KG1 (cell line): ENCODE measurements around the gene KCNA10.

ENCODE experiments used
- DNase-seq: peaks from one replicate; lab custom pipeline; 2025; lab: John Stamatoyannopoulos, UW

Gene KCNA10

DNA sequence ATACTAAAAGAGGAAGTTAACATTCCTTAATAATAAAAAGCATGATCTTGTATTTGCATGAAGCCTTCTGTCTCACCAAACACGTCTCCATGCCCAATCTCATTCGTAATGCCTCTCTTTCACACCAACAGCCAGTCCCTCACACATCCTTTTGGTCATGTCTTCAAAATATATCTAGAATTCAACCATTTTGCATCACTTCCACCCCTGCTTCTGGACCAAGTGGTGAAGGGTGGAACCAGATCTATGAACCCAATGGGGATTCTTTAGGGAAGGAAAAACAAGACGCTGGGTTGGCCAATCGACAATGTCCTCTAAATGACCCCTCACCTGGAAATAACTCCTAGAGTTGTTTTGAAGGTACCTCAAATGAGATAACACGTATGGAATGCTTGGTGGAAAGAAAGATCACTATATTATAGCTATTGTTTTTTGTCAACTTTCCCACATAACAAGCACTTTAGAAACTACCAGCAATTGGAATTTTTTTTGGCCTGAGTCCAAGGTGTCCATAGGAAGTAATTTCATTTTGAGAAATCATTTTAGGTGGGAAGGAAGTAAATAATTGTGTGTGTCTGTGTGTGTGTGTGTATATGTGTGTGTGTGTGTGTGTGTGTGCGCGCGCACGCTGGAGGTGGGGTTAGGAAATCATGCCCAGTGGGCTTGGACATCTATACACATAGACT lies at the start of gene KCNA10:
Gene KCNA10, minus strand, starts transcription at position 51 of the 686 bp plus-strand sequence. CDS start 388 bp downstream, outside the sequence.
- DNase-seq: no peak

DNA sequence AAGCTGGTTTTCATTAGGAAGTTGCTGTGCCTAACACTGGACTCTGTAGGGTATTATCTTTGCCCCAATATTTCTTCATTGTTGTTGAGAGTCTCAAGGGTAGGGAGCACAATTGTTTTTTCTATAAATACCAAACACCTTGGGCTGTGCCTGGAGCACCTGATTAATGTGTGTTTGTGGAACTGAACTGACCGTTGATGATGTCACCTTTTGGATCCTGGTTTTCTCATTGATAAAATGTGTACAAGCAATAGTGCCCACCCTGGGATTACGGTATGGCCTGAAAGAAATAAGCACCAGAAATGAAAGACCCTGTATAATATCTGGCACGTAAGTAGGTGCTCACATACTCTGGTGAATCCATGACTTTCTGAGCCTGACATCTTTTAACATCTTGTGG lies 47.9 kb upstream of the KCNA10 start:
- no peak for DNase-seq

DNA sequence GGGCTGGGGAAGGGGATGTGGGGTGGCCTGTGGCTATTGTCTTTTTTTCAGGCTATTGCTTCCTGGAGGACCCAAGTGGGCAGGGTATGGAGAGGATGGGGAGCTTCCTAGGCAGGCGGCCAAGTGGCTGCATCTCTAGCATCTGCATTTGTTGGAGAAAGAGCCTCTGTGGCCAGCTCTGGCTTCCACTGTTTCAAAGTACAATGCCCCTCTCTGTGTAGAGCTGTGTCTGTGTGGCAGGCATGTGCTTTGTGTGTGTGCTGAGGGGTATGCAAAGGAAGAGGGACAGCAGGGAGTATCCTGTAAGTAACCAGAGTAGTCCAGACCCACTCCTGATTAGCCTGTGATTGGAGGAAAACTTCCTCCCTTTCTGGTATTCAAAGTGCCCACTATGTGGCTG lies 46.6 kb upstream of the KCNA10 start:
- no peak for DNase-seq

DNA sequence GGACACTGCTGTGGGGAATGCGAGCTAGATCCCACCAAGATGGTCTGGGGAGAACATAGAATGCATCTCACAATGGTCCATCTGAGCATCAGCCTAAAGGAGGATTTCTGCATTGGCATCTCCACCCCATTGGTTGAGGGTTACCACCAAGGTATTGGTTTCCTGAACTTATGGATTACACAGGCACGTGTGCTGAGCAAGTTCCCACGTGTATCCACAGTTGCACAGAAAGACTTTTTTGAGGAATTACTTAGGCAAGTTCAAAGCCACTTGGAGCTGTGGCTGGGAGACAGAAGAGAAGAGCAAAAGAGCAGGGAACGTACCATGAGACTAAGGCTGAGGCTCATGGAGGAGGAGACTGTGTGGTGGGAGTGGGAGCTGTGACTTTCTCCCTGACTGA lies 44.1 kb upstream of the KCNA10 start:
- DNase-seq: no peak

DNA sequence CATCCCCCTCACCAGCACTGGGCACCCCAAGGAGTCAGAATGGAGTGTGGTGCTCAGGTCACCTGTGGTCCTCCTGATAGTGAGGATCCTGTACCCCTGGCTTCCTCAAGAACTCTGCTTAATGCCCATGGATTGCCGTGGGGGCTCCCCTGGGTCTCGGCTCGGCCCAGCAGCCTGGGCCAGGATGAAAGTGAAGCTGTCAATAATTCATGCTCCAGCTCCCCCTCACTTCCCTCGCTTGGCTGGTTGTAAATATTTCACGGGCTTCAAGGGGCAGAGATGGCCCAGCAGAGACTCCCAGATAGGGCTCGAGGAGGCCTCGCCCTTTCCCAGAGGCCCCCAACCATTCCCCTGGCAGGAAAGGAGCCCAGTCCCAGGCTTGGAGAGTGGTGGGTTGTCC lies 42.6 kb upstream of the KCNA10 start:
- DNase-seq: no peak

DNA sequence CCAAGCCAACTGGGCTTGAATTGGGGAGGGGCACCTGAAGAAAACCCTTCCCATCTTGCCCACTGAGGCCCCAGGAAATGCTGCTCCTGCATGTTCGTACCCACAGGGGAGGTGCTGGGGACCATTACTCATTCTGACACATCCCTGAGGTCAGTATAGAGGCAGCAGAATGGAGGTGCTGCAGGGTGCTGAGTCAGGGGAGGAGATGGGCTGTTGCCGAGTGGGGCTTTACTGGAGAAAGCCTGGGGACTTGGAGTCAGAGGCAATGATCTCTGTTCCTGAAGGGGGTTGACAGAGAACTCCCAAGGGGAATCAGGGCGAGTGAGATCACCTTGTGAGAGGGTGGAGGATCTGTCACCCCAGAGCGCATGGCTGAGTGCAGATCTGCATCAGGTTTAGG lies 40.2 kb upstream of the KCNA10 start:
- DNase-seq: no peak

DNA sequence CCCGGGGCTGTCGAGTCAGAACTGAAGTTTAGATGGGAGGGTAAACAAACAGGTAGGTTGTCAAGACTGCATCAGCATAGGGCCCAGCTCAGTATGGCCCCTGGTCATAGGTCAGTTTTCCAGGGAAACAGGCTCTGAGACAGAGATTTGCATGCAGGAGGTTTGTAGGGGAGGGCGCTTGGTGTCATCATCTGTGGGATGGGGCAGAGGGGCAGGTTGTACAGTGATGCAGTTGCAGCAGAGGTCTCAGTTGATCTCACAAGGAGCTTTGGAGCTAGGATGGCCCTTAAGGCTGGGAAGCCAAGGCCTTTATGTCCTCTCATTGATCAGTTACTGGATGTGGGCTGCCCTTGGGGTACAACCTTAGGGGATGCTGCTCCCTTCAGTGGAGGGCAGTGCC lies 38.5 kb upstream of the KCNA10 start:
- no peak for DNase-seq

DNA sequence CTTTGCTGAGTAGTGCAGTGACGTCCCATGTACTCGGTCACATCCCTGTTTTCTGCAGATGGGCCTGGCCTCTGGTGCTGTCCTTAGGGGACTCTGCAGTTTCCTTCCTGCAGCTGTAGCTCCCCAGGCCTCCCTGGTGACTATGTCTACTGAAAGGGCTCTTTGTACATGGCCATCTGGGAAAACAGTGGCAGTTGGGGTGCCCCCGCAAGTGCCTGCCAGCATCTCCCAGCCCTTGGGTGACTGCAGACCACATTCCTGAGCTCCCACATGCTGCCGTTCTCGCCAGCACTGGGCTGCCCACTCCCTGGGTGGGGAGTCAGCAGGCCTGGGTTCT lies 37.5 kb upstream of the KCNA10 start:
- DNase-seq: no peak

DNA sequence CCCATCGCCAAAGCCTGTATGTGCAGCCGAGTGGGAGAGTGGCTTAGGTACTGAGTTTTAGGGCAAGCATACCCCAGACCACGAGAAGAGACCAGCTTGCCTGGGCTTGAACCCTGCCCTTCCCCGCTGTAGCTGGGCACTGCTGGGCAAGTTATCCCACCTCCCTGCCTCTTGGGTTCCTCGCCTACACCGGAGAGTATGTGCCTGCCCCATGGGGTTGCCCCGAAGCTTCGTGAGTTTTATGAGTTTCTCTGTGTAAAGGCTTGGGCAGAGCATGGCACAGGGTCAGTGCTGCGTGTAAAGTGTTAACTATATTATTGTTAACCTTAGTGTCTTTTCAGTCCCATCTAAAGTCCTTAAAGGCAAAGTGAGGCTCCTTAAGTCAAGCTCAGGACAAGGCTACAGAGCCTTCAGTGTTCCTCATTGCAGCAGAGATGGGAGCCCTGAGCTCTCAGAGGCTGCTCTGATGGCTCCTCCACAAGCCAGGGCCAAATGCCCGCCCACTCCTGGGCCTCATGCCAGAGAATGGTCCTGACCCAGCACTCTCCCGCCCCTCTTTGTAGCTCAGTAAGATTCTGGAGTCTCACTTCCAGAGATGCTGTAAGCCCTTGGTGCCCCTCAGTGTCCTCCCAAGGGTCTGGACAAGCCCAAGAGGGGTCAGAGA lies 37.0 kb upstream of the KCNA10 start:
- no peak for DNase-seq

DNA sequence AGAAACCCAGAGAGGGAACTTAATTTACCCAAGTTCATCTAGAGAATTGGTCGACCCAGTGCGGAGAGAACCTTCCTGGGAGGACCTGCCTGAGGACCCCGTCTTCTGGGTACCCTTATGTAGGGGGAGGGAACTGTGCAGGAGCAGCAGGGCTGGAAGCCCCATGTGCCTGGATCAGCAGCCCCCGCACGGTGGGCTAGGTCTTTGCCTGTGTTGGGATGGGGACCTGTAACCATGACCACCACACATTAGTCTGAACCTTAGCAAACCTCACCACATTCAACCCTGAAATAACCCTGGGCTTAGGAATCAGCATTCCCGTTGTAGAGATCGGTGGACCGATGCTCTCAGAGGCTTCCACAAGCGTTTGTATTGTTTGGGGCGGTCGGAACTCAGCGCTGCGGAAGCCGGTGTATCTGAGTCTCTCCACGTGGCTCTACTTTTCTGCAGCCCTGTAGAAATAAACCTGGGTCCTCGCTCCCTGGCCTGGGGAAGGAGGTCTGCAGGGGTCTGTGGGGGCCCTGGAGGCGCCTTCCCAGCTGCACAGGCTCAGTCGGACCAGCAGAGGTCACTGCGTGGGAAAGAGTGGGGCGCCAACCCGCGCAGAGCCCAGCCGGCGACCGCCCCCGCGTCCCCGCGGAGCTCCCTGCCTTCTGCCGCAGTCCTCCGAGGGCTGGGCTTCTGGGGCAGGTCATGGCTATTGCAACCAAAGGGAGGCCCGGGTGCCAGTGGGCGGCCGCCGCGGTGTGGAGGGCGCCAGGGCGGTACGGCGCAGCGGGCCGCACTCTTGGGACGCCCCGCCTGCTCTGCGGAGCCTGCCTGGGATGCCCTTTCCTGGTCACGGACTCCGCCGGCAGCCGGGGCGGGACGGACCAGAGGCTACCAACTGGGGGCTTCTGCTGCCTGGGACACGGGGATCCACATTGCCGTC lies 36.2 kb upstream of the KCNA10 start:
- DNase-seq: no peak

DNA sequence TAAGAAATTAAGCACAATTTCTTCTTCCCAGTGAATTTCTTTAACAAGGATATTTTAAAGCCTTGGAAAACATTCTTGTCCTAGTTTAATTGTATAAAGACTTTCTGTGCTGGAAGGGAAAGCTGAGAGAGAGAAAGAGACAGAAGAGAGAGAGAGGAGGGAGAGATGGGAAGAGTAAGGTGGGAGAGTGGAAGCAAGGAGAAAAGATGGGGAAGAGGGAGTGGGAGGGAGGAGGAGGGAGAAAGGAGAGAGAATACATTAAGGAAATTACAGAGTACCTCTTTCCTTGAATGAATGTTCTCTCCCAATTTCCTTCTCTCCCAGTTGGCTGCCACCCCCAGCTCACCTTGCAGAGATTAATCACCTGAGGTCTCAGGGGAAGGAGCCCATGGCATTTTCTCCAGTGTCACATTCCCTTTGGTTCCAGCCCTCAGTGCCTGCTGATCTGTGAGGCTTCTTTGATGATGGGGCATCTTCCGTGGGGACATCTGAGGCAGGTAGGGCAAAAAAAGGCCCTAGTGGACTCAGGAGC lies 32.4 kb upstream of the KCNA10 start:
- no peak for DNase-seq

DNA sequence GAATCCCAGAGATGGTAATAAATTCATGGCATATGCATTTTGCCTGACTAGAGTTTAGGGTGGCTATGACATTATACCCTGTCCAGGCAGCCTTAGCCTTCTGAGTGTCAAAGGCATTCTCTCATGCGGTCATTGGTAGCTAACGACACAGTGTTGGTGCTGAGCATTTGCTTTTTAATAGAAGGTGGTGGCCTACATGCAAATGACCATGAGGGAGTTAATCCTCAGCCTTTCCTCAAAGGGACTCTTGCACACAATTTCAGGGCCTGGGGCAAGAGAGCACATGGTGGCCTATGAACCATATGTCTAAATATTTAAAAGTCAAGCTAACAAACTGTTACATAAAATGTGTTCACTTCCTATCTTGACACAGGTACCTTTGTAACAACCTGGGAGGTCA lies 30.9 kb upstream of the KCNA10 start:
- DNase-seq: no peak

DNA sequence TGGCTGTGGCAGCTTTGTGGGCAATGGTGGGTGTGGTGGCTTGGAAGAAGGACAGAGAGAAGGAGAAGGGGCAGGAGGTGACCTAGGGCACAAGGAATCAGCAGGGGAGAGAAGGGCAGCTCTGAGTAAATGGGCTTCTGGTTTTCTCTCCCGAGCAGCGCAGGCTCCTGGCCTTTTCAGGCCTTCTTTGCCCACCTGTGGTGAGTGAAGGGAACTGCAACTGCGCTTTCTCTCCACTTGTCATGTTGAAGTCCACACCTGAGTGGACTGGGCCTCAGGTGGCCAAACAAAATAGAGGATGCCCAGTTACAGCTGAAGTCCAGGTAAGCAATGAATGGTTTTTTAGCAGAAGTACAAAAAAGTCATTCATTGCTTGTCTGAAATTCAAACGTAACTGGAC lies 29.4 kb upstream of the KCNA10 start:
- no peak for DNase-seq

DNA sequence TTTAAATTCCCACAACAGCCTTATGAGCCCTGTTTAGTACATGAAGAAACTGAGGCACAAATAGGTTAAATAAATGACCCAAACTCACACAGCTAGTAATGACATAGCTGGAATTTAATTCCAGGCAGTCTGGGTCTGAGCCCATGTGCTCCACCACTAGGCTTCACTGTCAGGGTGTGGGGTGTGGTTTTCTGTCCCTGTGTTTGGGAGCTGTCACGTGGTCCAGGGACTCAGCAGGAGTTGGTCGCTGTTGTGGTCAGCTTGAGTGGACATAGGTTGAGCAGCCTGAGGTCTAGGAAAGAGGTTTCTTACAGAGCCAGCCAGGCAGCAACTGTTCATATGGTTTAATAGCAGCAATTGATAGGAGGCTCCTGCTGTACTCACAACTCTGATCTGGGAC lies 28.0 kb upstream of the KCNA10 start:
- no peak for DNase-seq

DNA sequence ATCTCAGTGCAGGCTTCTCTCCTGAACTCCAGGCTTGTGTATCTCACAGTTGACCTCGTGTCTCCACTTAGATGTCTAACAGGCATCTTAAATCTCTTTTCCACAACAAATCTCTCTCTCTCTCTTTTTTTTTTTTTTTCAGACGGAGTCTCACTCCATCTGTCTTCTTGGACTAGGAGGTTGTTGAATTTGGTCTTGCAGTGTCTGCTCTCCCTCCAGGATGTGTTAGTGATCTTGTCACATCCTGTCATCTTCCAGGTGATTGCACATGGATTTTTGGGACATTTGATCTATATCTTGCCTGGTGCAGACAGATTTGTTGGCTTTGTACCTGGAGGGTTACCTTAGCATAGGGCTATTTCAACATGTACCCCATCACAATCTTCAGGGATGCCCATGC lies 26.5 kb upstream of the KCNA10 start:
- DNase-seq: no peak

DNA sequence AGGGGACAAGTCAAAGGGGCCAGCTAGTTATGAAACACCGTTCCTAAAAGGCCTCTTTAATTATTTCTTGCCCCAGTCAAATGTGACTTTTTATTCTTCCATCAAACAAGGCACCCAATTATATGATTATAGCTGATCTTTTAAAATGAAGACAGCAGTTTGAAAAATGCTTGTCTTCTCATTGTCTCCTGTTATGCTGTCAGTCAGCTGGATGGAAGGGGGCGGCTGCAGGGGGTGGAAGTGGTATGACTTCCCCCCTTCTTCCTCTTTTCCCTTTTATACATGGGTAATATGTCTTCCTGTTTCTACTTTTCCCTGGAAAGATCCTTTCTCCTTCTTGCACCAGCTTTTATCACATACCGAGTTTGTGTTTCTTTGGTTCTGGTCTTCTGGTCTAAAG lies 25.8 kb upstream of the KCNA10 start:
- DNase-seq: no peak

DNA sequence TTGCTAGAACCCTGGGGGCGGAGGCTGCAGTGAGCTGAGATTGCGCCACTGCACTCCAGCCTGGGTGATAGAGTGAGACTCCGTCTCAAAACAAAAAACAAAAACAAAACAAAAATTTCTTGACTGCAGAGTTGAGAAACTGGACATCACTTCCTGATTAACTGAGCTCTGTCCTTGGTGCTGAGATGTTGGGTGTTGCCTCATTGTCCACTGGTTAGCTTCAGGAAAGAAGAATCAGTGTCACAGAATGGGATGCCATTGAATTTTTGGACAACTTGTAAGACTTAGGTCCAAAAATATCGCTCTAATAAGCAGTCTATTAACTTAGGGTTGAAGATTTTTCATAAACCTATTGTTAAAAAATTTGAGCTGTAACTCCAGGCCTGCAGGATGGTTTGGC lies 23.8 kb upstream of the KCNA10 start:
- no peak for DNase-seq

DNA sequence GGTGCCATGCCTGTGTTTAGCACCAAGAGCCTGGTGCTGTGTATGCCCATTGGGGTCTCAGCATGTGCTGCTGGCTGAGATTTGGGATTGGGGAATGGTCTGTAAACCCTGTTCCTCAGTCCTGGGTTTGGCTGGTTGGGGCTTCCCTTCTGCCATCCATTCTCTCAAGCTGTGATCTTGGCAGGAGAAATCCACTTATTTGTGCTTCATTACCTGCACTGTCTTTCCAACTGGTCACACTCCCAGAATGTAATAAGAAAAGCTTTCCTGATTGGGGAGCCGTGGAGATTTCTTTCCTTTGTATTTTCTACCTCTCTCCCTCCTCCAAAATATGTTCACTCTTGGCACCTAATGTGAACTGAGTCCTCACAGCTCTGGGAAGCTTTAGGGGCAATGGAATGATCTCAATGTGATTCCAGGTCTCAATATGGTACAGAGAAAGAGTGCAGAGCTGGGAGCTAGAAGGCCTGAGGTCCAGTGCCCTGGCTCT lies 23.0 kb upstream of the KCNA10 start:
- no peak for DNase-seq

DNA sequence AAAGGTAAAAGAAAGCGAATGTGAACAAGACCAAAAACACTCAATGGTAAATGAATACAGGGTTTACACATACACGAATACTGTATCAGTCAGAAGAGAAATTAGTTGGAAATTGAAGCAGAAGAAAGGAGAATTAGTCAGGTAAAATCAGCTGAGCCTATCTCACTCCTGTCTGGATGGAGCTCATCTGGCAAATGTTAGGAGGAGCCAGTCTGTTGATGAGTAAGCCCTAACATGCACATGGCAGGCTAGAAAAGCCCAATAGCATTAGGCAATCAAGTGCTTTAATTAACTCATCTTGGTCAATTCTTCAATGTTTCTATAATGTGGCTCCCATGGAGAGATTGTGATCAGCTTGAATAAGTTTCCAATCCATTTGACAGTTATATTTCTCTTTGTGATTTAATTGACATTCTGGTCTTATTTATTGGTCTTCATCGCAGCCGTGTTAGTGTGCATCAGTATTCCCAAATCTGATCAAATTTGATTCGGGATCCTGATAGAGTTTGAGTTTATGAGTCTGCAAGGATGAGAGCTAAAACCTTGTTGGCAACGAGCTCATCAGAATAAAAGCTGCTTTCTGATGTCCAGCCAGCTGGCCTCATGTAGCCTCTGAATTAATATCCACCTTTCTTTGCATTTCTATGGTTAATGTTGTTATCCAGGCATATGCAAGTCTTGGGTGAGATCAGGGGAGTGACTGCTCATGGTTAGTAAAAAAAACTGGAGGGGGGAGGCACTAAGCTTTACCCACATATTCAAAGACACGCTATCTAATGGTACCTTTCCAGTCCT lies 22.1 kb upstream of the KCNA10 start:
- DNase-seq: no peak

DNA sequence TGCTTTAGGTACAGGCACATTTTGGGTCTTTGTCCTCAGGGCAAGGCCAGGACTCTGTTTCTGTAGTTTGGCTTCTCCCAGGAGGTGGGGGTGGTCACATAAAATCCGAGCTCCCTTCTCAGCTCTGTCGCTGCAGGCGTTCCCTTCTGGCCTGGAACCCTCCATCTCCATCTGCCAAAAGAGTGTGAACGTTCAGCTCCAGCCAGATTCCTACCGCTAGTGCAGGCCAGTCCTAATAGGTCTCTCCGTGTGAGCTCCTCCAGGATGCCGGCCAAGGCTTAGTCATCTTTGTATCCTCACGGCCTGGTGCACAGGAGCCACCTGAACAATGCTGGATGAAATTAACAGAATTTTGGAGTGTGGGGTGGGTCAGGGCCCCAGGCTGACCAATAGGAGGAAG lies 19.9 kb upstream of the KCNA10 start:
- DNase-seq: no peak

DNA sequence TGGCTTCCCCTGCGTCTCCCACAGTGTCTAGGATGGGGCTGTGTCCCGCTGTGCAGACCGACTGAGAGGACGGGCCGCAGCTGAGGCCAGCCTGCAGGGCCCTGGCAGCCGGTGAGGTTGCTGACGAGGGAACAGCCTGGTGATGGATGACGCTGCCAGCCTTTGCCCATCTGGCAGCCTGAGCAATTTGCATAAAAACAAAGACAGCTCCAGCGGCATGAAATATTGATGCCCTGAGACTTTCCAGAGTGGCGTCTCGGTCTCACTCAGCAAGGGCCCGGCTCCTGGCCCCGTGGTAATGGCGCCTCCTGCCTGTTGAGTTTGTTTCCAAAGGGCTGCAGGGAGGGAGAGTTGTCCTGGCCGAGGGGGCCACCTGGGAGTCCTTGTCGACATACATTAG lies 19.1 kb upstream of the KCNA10 start:
- DNase-seq: no peak

DNA sequence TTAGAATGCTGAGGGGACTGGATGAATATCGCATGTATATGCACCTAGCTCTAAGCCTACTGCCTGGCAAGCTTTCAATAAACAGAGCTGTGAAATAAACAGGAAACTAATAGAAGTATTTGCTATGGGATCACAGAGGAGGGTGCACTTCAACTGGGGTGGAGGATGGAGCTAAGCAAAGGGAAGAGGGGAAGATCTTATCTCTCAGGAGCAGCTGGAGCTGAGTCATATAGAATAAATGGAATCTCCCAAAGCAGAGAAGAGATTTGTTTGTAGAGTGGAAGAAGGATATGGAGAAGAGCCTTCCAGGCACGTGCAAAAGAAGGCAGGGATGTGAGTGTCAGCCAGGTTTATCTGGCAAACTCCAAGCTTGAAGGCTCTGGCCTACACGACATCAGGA lies 17.0 kb upstream of the KCNA10 start:
- no peak for DNase-seq
